K562 (cell line): Measurements from ENCODE around the gene UBE2H. TPM values are rescaled to one million over a fixed set of nuclear protein-coding genes. Genes with fewer than 3 reads are reported as not detected.

Source experiments
- ARNT ChIP-seq, 2 experiments: fragments of 450-650 bp; IDR thresholded peaks; 2 replicates each; pipeline ENCODE4 v1.6.1; 2016; ENCODE audit warnings: mild to moderate bottlenecking in 1 of 2
- C11orf30 ChIP-seq: fragments of 450-650 bp; IDR thresholded peaks from 2 replicates; pipeline ENCODE4 v1.6.1; 2016; ENCODE audit warnings: low read depth, mild to moderate bottlenecking
- CTBP1 ChIP-seq: fragments of 450-650 bp; IDR thresholded peaks from 2 replicates; pipeline ENCODE4 v1.6.1; 2016; ENCODE audit warnings: borderline replicate concordance
- EP400 ChIP-seq: fragments of 450-650 bp; IDR thresholded peaks from 2 replicates; pipeline ENCODE4 v1.6.1; 2017; ENCODE audit warnings: antibody characterized with exemption, mild to moderate bottlenecking, moderate library complexity
- JUND ChIP-seq, 2 experiments: IDR thresholded peaks; 2 replicates in 1 of 2; 3 replicates in 1 of 2; pipeline ENCODE4 v1.6.1; 2011; ENCODE audit warnings: borderline replicate concordance in 2 of 2, low read depth in 2 of 2, low read length in 2 of 2, improper control_type of control experiment in 1 of 2, missing biosample characterization in 1 of 2, missing genetic modification characterization in 1 of 2, missing genetic modification reagents in 1 of 2
- MEIS2 ChIP-seq: fragments of 450-650 bp; IDR thresholded peaks from 2 replicates; pipeline ENCODE4 v1.6.1; 2014; ENCODE audit warnings: mild to moderate bottlenecking; ENCODE audit not compliant: partially characterized antibody
- SMARCA4 ChIP-seq: fragments of 450-650 bp; IDR thresholded peaks from 2 replicates; pipeline ENCODE4 v1.6.1; 2016
- SMARCC2 ChIP-seq: fragments of 450-650 bp; IDR thresholded peaks from 2 replicates; pipeline ENCODE4 v1.6.1; 2017; ENCODE audit warnings: antibody characterized with exemption, moderate library complexity, mild to moderate bottlenecking, low read depth
- SMARCE1 ChIP-seq: fragments of 450-650 bp; IDR thresholded peaks from 2 replicates; pipeline ENCODE4 v1.7.1; 2016; ENCODE audit warnings: mild to moderate bottlenecking
- SP1 ChIP-seq: sonication (generic); formaldehyde crosslinking; IDR thresholded peaks from 2 replicates; pipeline ENCODE4 v1.8.1; 2022; ENCODE audit warnings: mild to moderate bottlenecking, missing genetic modification reagents
- ZNF316 ChIP-seq: fragments of 450-650 bp; IDR thresholded peaks from 2 replicates; pipeline ENCODE4 v1.6.1; 2016
- ZSCAN29 ChIP-seq: fragments of 450-650 bp; IDR thresholded peaks from 2 replicates; pipeline ENCODE4 v1.6.1; 2017
- polyA plus RNA-seq, 8 experiments: library from polyadenylated mRNA; depleted of rRNA in 4 of 8; stranded (reverse) in 5 of 8; unstranded in 3 of 8; fragments of >200 nt; fragmentation: Nextera tagmentation in 2 of 8; fragmentation: Illumina TruSeq in 1 of 8; extraction: Ambion mirVana in 2 of 8; extraction: Trizol in 1 of 8; gene quantifications; 2 replicates each; pipeline versions ENCODE4 v1.2.1 to v1.2.3, GENCODE V29; 2011 to 2014; ENCODE audit warnings: inconsistent platforms in 1 of 8, missing spikeins in 1 of 8
- total RNA-seq, 7 experiments: library from RNA; depleted of rRNA in 6 of 7; stranded (reverse); fragments of >200 nt in 6 of 7; fragmentation: Illumina TruSeq in 2 of 7; extraction: Trizol in 2 of 7; gene quantifications; 2 replicates each; pipeline versions ENCODE4 v1.2.1 to v1.2.3, GENCODE V29; 2011 to 2021; ENCODE audit warnings: low replicate concordance in 1 of 7
- TF ChIP-seq, protein P1 (sequence below): fragments of 450-650 bp; IDR thresholded peaks from 2 replicates; pipeline ENCODE4 v1.6.1; 2018; ENCODE audit warnings: mild to moderate bottlenecking, low read depth; ENCODE audit not compliant: partially characterized antibody
- TF ChIP-seq, protein P2 (sequence below), 2 experiments: fragments of 250-450 bp in 1 of 2; fragments of 450-650 bp in 1 of 2; sonication (Bioruptor Pico) in 1 of 2; IDR thresholded peaks; 2 replicates each; pipeline versions ENCODE4 v1.6.1 to v1.8.0; 2016 to 2021; ENCODE audit warnings: mild to moderate bottlenecking in 2 of 2, moderate library complexity in 2 of 2, missing compliant biosample characterization in 1 of 2, missing genetic modification characterization in 1 of 2
- TF ChIP-seq, protein P3 (sequence below): fragments of 250-450 bp; sonication (Bioruptor Pico); IDR thresholded peaks from 2 replicates; pipeline ENCODE4 v1.8.0; 2022; ENCODE audit warnings: inconsistent platforms
- TF ChIP-seq, protein P4 (sequence below), 2 experiments: fragments of 450-650 bp in 1 of 2; sonication (generic) in 1 of 2; formaldehyde crosslinking in 1 of 2; IDR thresholded peaks in 1 of 2; conservative IDR thresholded peaks in 1 of 2; 2 replicates each; pipeline versions ENCODE4 v1.6.1 to v1.8.1; 2016 to 2023; ENCODE audit warnings: mild to moderate bottlenecking in 2 of 2, moderate library complexity in 2 of 2, inconsistent platforms in 1 of 2, missing genetic modification reagents in 1 of 2
- TF ChIP-seq, protein P5 (sequence below): fragments of 450-650 bp; IDR thresholded peaks from 2 replicates; pipeline ENCODE4 v1.6.1; 2018; ENCODE audit not compliant: partially characterized antibody

The UBE2H gene
- total and polyA plus RNA-seq, 9 of the 15 experiments (the other 6 are each of a cell fraction or from before 2014, with no cell fraction given) = 6.3 to 33.0 (median 13.3) TPM

DNA sequence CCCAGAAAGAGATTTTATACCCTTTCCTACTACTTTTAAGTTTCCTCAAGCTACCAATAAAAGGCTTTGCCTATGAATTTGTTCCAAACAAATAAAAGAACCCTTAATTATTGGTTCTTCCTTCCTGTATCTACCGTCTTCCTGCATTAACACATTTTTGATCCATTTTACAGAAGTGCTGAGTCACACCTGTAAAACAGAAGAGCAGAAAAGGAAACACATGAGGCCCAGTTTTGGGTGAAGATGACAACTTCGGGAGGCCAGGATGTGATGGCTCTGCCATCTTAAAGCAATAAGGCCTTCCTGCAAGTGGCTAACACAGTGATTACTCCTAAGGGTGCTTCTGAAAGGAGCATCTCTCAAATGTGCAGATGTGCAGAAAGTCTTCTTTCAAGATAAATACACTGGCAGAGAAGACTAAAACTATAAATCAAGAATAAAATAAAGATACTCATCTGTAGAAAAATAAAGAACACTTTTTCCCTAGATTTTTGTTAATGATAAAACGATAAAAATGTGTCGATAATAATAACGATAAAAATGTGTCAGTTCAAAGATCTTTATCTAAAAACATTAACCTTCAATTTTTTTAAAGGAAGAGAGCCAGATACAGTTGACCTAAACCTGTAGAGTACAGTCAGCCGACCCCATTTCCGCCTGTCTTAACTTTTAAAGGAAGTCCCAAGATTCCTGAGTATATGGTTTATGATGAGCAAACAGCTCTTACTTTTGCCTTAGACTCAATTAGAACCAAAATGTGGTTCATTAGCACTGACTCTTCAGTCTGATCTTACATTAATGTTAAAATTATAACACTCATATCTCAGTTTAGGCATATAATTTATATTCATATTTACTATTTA lies 108.6 kb downstream of the UBE2H start (continued):
- TF ChIP-seq, protein P1, sequence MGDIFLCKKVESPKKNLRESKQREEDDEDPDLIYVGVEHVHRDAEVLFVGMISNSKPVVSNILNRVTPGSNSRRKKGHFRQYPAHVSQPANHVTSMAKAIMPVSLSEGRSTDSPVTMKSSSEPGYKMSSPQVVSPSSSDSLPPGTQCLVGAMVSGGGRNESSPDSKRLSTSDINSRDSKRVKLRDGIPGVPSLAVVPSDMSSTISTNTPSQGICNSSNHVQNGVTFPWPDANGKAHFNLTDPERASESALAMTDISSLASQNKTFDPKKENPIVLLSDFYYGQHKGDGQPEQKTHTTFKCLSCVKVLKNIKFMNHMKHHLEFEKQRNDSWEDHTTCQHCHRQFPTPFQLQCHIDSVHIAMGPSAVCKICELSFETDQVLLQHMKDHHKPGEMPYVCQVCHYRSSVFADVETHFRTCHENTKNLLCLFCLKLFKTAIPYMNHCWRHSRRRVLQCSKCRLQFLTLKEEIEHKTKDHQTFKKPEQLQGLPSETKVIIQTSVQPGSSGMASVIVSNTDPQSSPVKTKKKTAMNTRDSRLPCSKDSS = no peak
- TF ChIP-seq EP400 (0 out of 2 replicates have a peak, but pooled peaks have one; percentile 11), ARNT (IDR thresholded peaks at IDR 0.05) (peak; percentile 26 to 66; a peak in 1 of 4 replicates), SMARCA4 (peak; percentile 76), SMARCC2 (0 out of 2 replicates have a peak, but pooled peaks have one; percentile 30), JUND (IDR thresholded peaks at IDR 0.05; ENCODE audit: borderline replicate concordance, low read depth, low read length) (0 out of 2 replicates have a peak, but pooled peaks have one; percentile 10), JUND (tag; IDR thresholded peaks at IDR 0.05; ENCODE audit: borderline replicate concordance, low read depth, low read length) (no peak), C11orf30 (peak; percentile 96), MEIS2 (peak; percentile 7), ZSCAN29 (no peak), ZNF316 (peak; percentile 97), CTBP1 (peak; percentile 29; the same call in 1 of the 2 replicates), SMARCE1 (peak; percentile 43), SP1 (CRISPR knock-in tag) (0 out of 2 replicates have a peak, but pooled peaks have one; percentile 47)
- TF ChIP-seq, protein P2, sequence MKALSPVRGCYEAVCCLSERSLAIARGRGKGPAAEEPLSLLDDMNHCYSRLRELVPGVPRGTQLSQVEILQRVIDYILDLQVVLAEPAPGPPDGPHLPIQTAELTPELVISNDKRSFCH (CRISPR knock-in tag; IDR thresholded peaks at IDR 0.05) = no peak
- TF ChIP-seq, protein P2 (tag; IDR thresholded peaks at IDR 0.05) = no peak
- TF ChIP-seq, protein P3, sequence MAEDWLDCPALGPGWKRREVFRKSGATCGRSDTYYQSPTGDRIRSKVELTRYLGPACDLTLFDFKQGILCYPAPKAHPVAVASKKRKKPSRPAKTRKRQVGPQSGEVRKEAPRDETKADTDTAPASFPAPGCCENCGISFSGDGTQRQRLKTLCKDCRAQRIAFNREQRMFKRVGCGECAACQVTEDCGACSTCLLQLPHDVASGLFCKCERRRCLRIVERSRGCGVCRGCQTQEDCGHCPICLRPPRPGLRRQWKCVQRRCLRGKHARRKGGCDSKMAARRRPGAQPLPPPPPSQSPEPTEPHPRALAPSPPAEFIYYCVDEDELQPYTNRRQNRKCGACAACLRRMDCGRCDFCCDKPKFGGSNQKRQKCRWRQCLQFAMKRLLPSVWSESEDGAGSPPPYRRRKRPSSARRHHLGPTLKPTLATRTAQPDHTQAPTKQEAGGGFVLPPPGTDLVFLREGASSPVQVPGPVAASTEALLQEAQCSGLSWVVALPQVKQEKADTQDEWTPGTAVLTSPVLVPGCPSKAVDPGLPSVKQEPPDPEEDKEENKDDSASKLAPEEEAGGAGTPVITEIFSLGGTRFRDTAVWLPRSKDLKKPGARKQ = peak; percentile 74; the same call in 1 of the 2 replicates
- TF ChIP-seq, protein P4, sequence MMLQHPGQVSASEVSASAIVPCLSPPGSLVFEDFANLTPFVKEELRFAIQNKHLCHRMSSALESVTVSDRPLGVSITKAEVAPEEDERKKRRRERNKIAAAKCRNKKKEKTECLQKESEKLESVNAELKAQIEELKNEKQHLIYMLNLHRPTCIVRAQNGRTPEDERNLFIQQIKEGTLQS (IDR thresholded peaks at IDR 0.05) = peak; percentile 16; the same call in 1 of the 2 replicates
- TF ChIP-seq, protein P4 (CRISPR knock-in tag; conservative IDR thresholded peaks at IDR 0.05) = no peak
- TF ChIP-seq, protein P5, sequence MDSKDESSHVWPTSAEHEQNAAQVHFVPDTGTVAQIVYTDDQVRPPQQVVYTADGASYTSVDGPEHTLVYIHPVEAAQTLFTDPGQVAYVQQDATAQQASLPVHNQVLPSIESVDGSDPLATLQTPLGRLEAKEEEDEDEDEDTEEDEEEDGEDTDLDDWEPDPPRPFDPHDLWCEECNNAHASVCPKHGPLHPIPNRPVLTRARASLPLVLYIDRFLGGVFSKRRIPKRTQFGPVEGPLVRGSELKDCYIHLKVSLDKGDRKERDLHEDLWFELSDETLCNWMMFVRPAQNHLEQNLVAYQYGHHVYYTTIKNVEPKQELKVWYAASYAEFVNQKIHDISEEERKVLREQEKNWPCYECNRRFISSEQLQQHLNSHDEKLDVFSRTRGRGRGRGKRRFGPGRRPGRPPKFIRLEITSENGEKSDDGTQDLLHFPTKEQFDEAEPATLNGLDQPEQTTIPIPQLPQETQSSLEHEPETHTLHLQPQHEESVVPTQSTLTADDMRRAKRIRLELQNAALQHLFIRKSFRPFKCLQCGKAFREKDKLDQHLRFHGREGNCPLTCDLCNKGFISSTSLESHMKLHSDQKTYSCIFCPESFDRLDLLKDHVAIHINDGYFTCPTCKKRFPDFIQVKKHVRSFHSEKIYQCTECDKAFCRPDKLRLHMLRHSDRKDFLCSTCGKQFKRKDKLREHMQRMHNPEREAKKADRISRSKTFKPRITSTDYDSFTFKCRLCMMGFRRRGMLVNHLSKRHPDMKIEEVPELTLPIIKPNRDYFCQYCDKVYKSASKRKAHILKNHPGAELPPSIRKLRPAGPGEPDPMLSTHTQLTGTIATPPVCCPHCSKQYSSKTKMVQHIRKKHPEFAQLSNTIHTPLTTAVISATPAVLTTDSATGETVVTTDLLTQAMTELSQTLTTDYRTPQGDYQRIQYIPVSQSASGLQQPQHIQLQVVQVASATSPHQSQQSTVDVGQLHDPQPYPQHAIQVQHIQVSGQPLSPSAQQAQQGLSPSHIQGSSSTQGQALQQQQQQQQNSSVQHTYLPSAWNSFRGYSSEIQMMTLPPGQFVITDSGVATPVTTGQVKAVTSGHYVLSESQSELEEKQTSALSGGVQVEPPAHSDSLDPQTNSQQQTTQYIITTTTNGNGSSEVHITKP = peak; percentile 28
